ENCODE results near the gene SMAD1.
"Not testable (repeated sequence)": the region's sequence is repeated elsewhere in the genome, so short reads cannot be mapped to it uniquely, and the experiment has no call there.

SMAD1 gene

DNA sequence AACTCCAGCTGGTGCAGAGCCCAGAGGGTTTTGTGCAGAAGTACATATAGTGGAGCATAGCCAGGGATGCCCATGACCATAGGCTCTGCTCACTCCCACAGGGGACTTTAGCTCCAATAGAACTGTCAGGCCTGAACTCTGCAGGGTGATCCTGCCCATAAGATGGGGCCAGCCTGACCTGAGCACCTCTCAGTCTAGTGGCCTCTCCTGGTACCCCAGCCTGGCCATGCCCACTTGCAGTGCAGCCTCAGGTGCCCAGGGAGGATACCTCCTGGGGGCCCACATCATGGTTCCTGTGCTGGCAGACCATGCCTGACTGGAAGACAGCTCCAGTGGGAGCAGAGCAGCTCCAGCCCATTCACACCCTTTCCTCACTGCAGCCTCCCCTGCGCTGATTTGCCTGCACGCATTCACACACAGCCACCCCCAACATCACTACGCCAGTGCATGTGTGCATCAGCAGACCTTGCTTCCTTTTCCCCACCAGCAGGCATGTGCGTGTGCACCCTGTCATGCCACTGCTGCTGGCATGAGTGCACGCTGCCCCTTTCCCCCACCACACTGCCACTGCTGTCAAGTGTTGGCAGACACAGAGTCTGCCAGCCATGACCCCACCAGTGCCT, 84.5 kb downstream of the SMAD1 start:
- no peak for DNase-seq

- DNase-seq: no peak
These were observed 85.1 kb downstream of the SMAD1 start for GRCh38 chr4:145566768-145567167.

DNA sequence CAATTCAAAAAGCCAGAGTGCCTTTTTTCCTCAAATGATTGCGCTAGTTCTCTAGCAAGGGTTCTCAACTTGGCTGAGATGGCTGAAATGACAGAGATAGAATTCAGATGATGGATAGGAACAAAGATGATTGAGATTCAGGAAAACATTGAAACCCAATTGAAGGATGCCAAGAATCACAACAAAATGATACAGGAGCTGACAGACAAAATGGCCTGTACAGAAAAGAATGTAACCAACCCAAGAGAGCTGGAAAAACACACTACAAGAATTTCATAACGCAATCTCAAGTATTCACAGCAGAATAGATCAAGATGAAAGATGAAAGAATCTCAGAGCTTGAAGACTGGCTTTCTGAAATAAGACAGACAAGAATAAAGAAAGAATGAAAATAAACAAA, 85.9 kb downstream of the SMAD1 start:
- no peak for DNase-seq

DNA sequence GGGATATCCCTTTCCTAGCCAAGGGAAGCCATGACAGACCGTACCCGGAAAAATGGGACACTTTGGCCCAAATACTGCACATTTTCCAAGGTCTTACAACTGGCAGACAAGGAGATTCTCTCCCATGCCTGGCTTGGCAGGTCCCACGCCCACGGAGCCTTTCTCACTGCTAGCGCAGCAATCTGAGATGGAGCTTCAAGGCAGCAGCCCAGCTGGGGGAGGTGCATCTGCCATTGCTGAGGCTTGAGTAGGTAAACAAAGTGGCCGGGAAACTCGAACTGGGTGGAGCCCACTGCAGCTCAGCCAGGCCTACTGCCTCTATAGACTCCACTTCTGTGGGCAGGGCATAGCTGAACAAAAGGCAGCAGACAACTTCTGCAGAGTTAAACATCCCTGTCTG, 92.9 kb downstream of the SMAD1 start:
- not testable (repeated sequence) for DNase-seq

DNA sequence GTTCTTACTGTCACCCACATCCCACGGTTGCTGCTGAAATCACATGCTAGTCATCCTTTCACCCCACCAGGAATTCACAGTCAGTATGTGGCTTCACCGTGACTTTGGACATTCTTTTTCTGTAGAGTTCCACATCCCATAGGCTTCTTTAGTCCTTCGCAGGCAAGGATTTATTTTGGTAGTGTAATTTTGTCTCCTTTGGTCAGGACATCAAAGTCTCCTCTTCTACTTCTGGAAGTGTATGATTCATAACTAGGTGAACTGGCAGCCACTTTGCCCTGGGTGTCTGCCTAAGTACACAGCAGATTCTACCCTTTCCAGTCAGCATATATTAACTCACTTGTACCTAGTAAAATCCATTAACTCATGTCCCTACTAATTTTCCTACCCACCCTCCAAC, 99.3 kb downstream of the SMAD1 start:
- DNase-seq: no peak

GRCh38 chr4:145583191-145584055, 101.8 kb downstream of the SMAD1 start:
- no peak for DNase-seq

- DNase-seq: no peak
These were observed 105.6 kb downstream of the SMAD1 start for GRCh38 chr4:145587088-145587754.

DNA sequence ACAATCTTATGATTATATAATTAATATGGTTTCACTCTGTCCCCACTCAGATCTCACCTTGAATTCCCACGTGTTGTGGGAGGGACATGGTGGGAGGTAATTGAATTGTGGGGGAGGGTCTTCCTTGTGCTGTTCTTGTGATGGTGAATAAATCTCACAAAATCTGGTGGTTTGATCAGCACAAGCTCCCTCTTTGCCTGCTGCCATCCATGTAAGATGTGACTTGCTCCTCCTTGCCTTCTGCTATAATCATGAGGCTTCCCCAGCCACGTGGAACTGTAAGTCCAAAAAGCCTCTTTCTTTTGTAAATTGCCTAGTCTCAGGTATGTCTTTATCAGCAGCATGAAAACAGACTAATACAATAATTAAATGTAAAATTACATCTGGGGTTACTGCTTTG, 107.7 kb downstream of the SMAD1 start:
- not testable (repeated sequence) for DNase-seq

- DNase-seq: no peak
These were observed 108.5 kb downstream of the SMAD1 start for GRCh38 chr4:145589916-145590702.

DNA sequence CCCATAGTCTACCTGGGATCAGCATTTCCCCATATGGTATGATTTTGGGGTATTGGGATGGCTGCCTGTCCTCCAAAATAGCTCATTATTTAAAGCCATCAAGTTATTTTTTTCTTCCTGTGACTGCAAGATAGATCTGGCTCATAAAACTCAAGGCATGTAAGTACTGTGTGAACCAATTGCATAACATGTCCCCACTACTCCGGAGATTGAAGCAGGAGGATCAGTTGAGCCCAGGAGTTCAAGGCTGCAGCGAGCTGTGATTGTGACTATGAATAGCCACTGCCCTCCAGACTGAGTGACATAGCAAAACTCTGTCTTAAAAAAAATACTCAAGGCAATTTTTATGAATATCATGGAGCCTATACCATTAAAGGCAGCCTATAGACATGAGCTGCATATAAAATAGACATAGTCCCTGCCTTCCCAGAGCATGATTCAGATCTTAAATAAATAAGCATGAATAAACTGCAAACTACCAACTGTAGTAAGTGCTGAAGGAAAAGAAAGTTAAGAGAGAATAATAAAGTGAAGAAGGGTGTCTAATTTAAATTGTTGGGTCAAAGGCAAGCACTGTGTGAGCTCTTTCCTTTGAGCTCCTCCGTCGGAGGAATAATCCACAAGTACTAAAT, 120.6 kb downstream of the SMAD1 start:
- DNase-seq: no peak

- DNase-seq: no peak
These were observed 124.3 kb downstream of the SMAD1 start for GRCh38 chr4:145605941-145606340.
